HCT116 (cell line): ENCODE results near the gene TMEM238. TPM values are rescaled to one million over a fixed set of nuclear protein-coding genes. Genes with fewer than 3 reads are reported as not detected.

Source experiments
- ATAC-seq: fragments of 200-7000 bp; cut with Tn5 transposase; 2 replicates; pipeline ENCODE4 v1.9.1; 2020; ENCODE audit warnings: mild to moderate bottlenecking, moderate library complexity
- BruUV-seq: library from RNA; stranded (reverse); fragments of 400-500 nt; replicated peaks from 2 replicates; lab custom pipeline; 2021; lab: Mats Ljungman, UMichigan
- CTCF ChIA-PET: fragments of 300-600 bp; sonication (Branson Sonifier 250); formaldehyde crosslinking; loops from one replicate; lab custom pipeline; 2021; ENCODE audit warnings: antibody characterized with exemption; lab: Charles Lee
- POLR2A ChIA-PET: fragments of 300-600, 350-600 bp; sonication (Branson Sonifier 250); formaldehyde crosslinking; loops from one replicate; lab custom pipeline; 2021; ENCODE audit warnings: antibody characterized with exemption; lab: Charles Lee
- RAD21 ChIA-PET, 2 experiments: fragments of 300-600 bp; sonication (Branson Sonifier 250); formaldehyde crosslinking; loops; one replicate each; lab custom pipeline; 2023; ENCODE audit warnings: low total read pairs in 2 of 2; ENCODE audit not compliant: uncharacterized antibody in 2 of 2, unreplicated experiment in 2 of 2, low non-redundant PET in 1 of 2; lab: Charles Lee
- DNase-seq: peaks from one replicate; pipeline ENCODE4 v3.0.0-alpha.2; 2010; ENCODE audit warnings: low read depth, low spot score
- H2AFZ ChIP-seq: fragments of 200-600 bp; shearing (Covaris generic), sonication (generic); 2 replicates; pipeline ENCODE4 v1.6.1; 2017; ENCODE audit warnings: low read depth, mixed run types, mixed read lengths, antibody characterized with exemption, low read length; ENCODE audit not compliant: poor library complexity, severe bottlenecking
- H3K27ac ChIP-seq: 2 replicates; pipeline ENCODE4 v1.5.1; 2012; ENCODE audit warnings: low read depth, low read length
- H3K27me3 ChIP-seq: fragments of 200-600 bp; sonication (generic); 2 replicates; pipeline ENCODE4 v1.6.1; 2016; ENCODE audit warnings: mixed run types, low read length, mixed read lengths; ENCODE audit not compliant: insufficient read depth
- H3K36me3 ChIP-seq, 2 experiments: fragments of 200-500 bp in 1 of 2; fragments of 200-600 bp in 1 of 2; sonication (Bioruptor generic) in 1 of 2; sonication (generic) in 1 of 2; 2 replicates each; pipeline versions ENCODE4 v1.5.1 to v1.6.1; 2014 to 2016; ENCODE audit warnings: low read length in 2 of 2, inconsistent platforms in 1 of 2, mixed read lengths in 1 of 2, mixed run types in 1 of 2; ENCODE audit not compliant: insufficient read depth in 2 of 2, control insufficient read depth in 1 of 2
- H3K4me1 ChIP-seq, 2 experiments: fragments of 200-600 bp in 1 of 2; sonication (generic) in 1 of 2; 2 replicates each; pipeline versions ENCODE4 v1.5.1 to v1.6.1; 2012 to 2017; ENCODE audit warnings: low read length in 2 of 2, inconsistent platforms in 1 of 2, mild to moderate bottlenecking in 1 of 2, mixed read lengths in 1 of 2, mixed run types in 1 of 2, moderate library complexity in 1 of 2; ENCODE audit not compliant: insufficient read depth in 2 of 2, control insufficient read depth in 1 of 2
- H3K4me2 ChIP-seq: fragments of 200-600 bp; sonication (generic); 2 replicates; pipeline ENCODE4 v1.6.1; 2017; ENCODE audit warnings: mixed run types, low read length, mixed read lengths
- H3K4me3 ChIP-seq, 2 experiments: fragments of 200-600 bp in 1 of 2; sonication (generic) in 1 of 2; replicated peaks in 1 of 2; 2 replicates each; pipeline ENCODE4 v1.5.1; 2011 to 2016; ENCODE audit warnings: low read length in 2 of 2, control low read depth in 1 of 2, low read depth in 1 of 2, mild to moderate bottlenecking in 1 of 2, mixed read lengths in 1 of 2, mixed run types in 1 of 2
- H3K79me2 ChIP-seq: fragments of 200-600 bp; sonication (generic); 2 replicates; pipeline ENCODE4 v1.6.1; 2017; ENCODE audit warnings: mild to moderate bottlenecking, mixed run types, low read length, moderate library complexity, mixed read lengths; ENCODE audit not compliant: insufficient read depth
- H3K9ac ChIP-seq: fragments of 200-600 bp; sonication (generic); 2 replicates; pipeline ENCODE4 v1.6.1; 2016; ENCODE audit warnings: low read length, mixed read lengths
- H3K9me2 ChIP-seq: fragments of 200-600 bp; sonication (generic), shearing (Covaris generic); 2 replicates; pipeline ENCODE4 v1.6.1; 2017; ENCODE audit warnings: mixed run types, mild to moderate bottlenecking, moderate library complexity; ENCODE audit not compliant: insufficient read depth
- H3K9me3 ChIP-seq, 2 experiments: fragments of 200-500 bp in 1 of 2; fragments of 200-600 bp in 1 of 2; sonication (Bioruptor generic) in 1 of 2; sonication (generic) in 1 of 2; 2 replicates each; pipeline ENCODE4 v1.6.1; 2014 to 2017; ENCODE audit warnings: low read length in 2 of 2, mixed read lengths in 2 of 2, inconsistent platforms in 1 of 2, low read depth in 1 of 2, mild to moderate bottlenecking in 1 of 2, mixed run types in 1 of 2, moderate library complexity in 1 of 2; ENCODE audit not compliant: control insufficient read depth in 1 of 2, insufficient read depth in 1 of 2
- H4K20me1 ChIP-seq: fragments of 200-600 bp; sonication (generic), shearing (Covaris generic); 2 replicates; pipeline ENCODE4 v1.6.1; 2017; ENCODE audit warnings: mixed run types, mild to moderate bottlenecking, moderate library complexity; ENCODE audit not compliant: insufficient read depth
- EGR1 ChIP-seq: IDR thresholded peaks from 2 replicates; pipeline ENCODE4 v1.6.1; 2012; ENCODE audit warnings: low read depth
- EZH2 ChIP-seq: fragments of 200-600 bp; sonication (generic); IDR thresholded peaks from 2 replicates; pipeline ENCODE4 v1.6.1; 2017; ENCODE audit warnings: antibody characterized with exemption, mixed run types
- FOSL1 ChIP-seq: IDR thresholded peaks from 2 replicates; pipeline ENCODE4 v1.6.1; 2012; ENCODE audit warnings: low read depth
- SP1 ChIP-seq: IDR thresholded peaks from 2 replicates; pipeline ENCODE4 v1.6.1; 2012; ENCODE audit warnings: low read depth
- YY1 ChIP-seq: IDR thresholded peaks from 2 replicates; pipeline ENCODE4 v1.6.1; 2011; ENCODE audit warnings: low read length, low read depth, moderate library complexity, mild to moderate bottlenecking; ENCODE audit not compliant: insufficient replicate concordance; ENCODE audit errors: extremely low read depth
- intact Hi-C: fragments of 100-400 bp; cut with micrococcal nuclease; formaldehyde crosslinking; loops from 2 replicates; pipeline ENCODE4 v1.10.0; 2022
- total RNA-seq: library from RNA; stranded (reverse); gene quantifications from one replicate; pipeline ENCODE4 v1.2.1, GENCODE V29; 2021; ENCODE audit not compliant: unreplicated experiment
- TF ChIP-seq, protein P1 (sequence below), 3 experiments: fragments of 200-600 bp in 1 of 3; sonication (generic) in 1 of 3; IDR thresholded peaks in 2 of 3; conservative IDR thresholded peaks in 1 of 3; 2 replicates each; pipeline ENCODE4 v1.5.1; 2012 to 2017; ENCODE audit warnings: low read depth in 2 of 3, low read length in 2 of 3, antibody characterized with exemption in 1 of 3, borderline replicate concordance in 1 of 3, control low read depth in 1 of 3, mild to moderate bottlenecking in 1 of 3, mixed read lengths in 1 of 3, mixed run types in 1 of 3, moderate library complexity in 1 of 3; ENCODE audit not compliant: insufficient read depth in 1 of 3
- TF ChIP-seq, protein P2 (sequence below): IDR thresholded peaks from 2 replicates; pipeline ENCODE4 v1.6.1; 2012; ENCODE audit warnings: low read depth
- TF ChIP-seq, protein P3 (sequence below): IDR thresholded peaks from 2 replicates; pipeline ENCODE4 v1.6.1; 2012

TMEM238 gene
- total RNA-seq, 1 experiment from 2014 or later: 21.0 TPM

DNA sequence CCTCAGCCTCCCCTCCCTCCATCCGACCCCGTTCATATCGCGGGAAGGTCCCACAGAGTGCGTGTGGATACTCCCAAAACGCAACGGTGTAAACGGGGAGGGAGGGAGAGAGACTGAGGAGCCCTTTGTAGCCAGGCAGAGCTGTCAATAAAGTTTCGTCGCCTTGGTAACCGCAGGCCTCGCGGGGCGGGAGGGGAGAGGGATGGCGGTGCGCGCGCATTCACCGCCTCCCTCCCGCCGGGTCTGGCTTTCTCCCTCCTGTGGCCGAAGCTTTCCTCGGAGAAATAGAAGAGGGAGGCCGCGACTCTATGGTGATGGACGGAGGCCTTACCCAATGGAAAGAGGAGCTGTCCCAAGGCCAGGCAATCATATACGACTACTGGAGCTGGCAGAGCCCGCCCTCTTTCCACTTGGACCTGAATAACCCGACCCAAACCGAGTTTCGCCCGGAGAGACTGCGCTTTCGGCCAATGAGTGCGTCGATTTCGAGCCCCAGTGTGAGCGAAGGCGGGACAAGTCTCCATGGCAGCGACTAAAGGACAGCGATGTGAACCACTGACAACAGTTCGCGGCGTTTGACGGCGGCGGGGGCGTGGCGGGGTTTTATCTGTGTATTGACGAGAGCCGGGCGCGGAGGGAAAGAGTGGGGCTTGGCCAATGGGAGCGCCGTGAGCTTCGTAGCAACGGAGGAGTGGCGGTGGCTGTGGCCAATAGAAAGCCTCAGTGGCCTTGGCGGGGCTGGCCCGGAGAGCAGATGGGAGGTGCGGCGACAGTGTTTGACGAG is 44.8 kb downstream of the TMEM238 start, which contains the start of gene KMT5C (continued):
- TF ChIP-seq, protein P1, sequence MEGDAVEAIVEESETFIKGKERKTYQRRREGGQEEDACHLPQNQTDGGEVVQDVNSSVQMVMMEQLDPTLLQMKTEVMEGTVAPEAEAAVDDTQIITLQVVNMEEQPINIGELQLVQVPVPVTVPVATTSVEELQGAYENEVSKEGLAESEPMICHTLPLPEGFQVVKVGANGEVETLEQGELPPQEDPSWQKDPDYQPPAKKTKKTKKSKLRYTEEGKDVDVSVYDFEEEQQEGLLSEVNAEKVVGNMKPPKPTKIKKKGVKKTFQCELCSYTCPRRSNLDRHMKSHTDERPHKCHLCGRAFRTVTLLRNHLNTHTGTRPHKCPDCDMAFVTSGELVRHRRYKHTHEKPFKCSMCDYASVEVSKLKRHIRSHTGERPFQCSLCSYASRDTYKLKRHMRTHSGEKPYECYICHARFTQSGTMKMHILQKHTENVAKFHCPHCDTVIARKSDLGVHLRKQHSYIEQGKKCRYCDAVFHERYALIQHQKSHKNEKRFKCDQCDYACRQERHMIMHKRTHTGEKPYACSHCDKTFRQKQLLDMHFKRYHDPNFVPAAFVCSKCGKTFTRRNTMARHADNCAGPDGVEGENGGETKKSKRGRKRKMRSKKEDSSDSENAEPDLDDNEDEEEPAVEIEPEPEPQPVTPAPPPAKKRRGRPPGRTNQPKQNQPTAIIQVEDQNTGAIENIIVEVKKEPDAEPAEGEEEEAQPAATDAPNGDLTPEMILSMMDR (IDR thresholded peaks at IDR 0.05 in 2 of 3, conservative IDR thresholded peaks at IDR 0.05 in 1 of 3; ENCODE audit: borderline replicate concordance in 1 of 3, insufficient read depth in 1 of 3, low read depth in 2 of 3, low read length in 2 of 3): 0 out of 6 replicates have a peak, but pooled peaks of 1 of the 3 experiments have one; percentile 17
- no peak for TF ChIP-seq YY1

DNA sequence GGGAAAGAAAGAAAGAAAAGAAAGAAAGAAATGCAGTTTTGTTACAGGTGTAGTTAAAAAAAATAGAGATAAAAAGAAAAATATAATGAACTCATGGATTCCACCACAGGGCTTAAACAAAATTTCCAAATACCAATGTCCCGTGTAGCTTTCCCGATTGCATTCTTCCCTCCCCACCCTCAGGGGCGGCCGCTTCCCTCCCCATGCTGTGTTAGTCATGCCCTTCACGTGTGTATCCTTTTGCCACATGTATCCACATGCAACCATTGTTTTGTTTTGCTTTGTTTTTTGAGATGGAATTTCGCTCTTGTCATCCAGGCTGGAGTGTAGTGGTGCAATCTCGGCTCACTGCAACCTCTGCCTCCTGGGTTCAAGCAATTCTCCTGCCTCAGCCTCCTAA is 48.0 kb downstream of the TMEM238 start:
- peaks cover 7 to 31% of the 10 kb centered on the region in 2 experiments for H3K4me1 ChIP-seq
- ATAC-seq (no peak), DNase-seq (no peak)
- H3K27me3 ChIP-seq: no peaks in the 10 kb centered on the region
- peaks cover 9% of the 10 kb centered on the region; the same call in 1 of the 2 replicates for H3K79me2 ChIP-seq
- H3K9me2 ChIP-seq: no peaks in the 10 kb centered on the region
- no peaks in the 10 kb centered on the region for H3K36me3 ChIP-seq
- intact Hi-C loops: no loop called here
- H3K9ac ChIP-seq: no peak overlapping the region
- TF ChIP-seq, protein P2, sequence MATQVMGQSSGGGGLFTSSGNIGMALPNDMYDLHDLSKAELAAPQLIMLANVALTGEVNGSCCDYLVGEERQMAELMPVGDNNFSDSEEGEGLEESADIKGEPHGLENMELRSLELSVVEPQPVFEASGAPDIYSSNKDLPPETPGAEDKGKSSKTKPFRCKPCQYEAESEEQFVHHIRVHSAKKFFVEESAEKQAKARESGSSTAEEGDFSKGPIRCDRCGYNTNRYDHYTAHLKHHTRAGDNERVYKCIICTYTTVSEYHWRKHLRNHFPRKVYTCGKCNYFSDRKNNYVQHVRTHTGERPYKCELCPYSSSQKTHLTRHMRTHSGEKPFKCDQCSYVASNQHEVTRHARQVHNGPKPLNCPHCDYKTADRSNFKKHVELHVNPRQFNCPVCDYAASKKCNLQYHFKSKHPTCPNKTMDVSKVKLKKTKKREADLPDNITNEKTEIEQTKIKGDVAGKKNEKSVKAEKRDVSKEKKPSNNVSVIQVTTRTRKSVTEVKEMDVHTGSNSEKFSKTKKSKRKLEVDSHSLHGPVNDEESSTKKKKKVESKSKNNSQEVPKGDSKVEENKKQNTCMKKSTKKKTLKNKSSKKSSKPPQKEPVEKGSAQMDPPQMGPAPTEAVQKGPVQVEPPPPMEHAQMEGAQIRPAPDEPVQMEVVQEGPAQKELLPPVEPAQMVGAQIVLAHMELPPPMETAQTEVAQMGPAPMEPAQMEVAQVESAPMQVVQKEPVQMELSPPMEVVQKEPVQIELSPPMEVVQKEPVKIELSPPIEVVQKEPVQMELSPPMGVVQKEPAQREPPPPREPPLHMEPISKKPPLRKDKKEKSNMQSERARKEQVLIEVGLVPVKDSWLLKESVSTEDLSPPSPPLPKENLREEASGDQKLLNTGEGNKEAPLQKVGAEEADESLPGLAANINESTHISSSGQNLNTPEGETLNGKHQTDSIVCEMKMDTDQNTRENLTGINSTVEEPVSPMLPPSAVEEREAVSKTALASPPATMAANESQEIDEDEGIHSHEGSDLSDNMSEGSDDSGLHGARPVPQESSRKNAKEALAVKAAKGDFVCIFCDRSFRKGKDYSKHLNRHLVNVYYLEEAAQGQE: no peak
- TF ChIP-seq, protein P3, sequence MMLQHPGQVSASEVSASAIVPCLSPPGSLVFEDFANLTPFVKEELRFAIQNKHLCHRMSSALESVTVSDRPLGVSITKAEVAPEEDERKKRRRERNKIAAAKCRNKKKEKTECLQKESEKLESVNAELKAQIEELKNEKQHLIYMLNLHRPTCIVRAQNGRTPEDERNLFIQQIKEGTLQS: no peak
- TF ChIP-seq EGR1: no peak
- TF ChIP-seq FOSL1: no peak
- no peak for TF ChIP-seq EZH2
- no peak for TF ChIP-seq SP1
- TF ChIP-seq, all 23 proteins: peak for 0
- H3K9me3 ChIP-seq: no peaks in the 10 kb centered on the region
- H4K20me1 ChIP-seq: no peaks in the 10 kb centered on the region
- POLR2A ChIA-PET: no interaction called here
- H3K27ac ChIP-seq: no peak overlapping the region
- RAD21 ChIA-PET: no interaction called here
- no TSS peak for BruUV-seq
- CTCF ChIA-PET: no interaction called here
- H3K4me2 ChIP-seq: no peak overlapping the region
- H3K4me3 ChIP-seq: no peak overlapping the region
- no peak overlapping the region for H2AFZ ChIP-seq
